ENCODE measurements around the gene EPS8.

GRCh38 chr12:15797818-15798217 is 8.6 kb upstream of the EPS8 start:
- TF ChIP-seq POLR2AphosphoS5 (IDR thresholded peaks at IDR 0.05; ENCODE audit: low read depth, low read length) (no peak), CTCF (IDR thresholded peaks at IDR 0.05) (no peak)
